ENCODE results near the gene MAPK10.

DNA sequence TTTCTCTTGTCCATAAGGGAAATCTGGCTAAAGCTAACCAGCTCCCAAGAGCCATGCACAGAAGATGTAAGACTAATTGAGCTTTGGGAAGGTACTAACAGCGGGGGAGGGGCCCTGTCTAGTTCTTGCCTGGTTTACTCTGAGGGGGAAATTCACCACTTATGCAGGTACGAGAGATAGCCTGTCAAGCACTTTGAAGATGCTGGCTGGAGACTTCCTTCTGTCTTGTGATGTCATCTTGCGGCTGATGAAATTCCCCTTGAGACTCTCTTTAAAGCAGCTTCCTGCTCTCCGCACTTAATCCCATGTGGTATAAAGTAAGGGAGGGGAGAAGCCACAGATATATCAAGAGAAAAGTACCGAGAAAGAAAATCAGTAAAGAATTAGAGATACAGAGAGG is 345.3 kb downstream of the MAPK10 start:
- no peak for TF ChIP-seq POLR2A (IDR thresholded peaks at IDR 0.05; ENCODE audit: control extremely low read depth in 1 of 2, low read depth in 2 of 2, low read length in 2 of 2)
- TF ChIP-seq SIN3A (conservative IDR thresholded peaks at IDR 0.05 in 1 of 2, IDR thresholded peaks at IDR 0.05 in 1 of 2; ENCODE audit: low read depth in 1 of 2, low read length in 2 of 2): no peak
- TF ChIP-seq, protein P1, sequence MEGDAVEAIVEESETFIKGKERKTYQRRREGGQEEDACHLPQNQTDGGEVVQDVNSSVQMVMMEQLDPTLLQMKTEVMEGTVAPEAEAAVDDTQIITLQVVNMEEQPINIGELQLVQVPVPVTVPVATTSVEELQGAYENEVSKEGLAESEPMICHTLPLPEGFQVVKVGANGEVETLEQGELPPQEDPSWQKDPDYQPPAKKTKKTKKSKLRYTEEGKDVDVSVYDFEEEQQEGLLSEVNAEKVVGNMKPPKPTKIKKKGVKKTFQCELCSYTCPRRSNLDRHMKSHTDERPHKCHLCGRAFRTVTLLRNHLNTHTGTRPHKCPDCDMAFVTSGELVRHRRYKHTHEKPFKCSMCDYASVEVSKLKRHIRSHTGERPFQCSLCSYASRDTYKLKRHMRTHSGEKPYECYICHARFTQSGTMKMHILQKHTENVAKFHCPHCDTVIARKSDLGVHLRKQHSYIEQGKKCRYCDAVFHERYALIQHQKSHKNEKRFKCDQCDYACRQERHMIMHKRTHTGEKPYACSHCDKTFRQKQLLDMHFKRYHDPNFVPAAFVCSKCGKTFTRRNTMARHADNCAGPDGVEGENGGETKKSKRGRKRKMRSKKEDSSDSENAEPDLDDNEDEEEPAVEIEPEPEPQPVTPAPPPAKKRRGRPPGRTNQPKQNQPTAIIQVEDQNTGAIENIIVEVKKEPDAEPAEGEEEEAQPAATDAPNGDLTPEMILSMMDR (IDR thresholded peaks at IDR 0.05; ENCODE audit: control extremely low read depth in 1 of 3, insufficient read depth in 1 of 3, low read depth in 1 of 3, low read length in 3 of 3): no peak
- no peak for TF ChIP-seq JUND (IDR thresholded peaks at IDR 0.05; ENCODE audit: low read length)
- no peak for TF ChIP-seq SRF (IDR thresholded peaks at IDR 0.05; ENCODE audit: low read depth, low read length)
- no peak for TF ChIP-seq NRF1 (IDR thresholded peaks at IDR 0.05; ENCODE audit: low read depth, low read length)
- TF ChIP-seq POLR2AphosphoS5 (IDR thresholded peaks at IDR 0.05; ENCODE audit: low read depth, low read length): no peak
